HG02763 (cell line): ENCODE results near the gene CEP295NL.
"Not testable (repeated sequence)": the region's sequence is repeated elsewhere in the genome, so short reads cannot be mapped to it uniquely, and the experiment has no call there.

Source experiments
- ATAC-seq: cut with Tn5 transposase; IDR thresholded peaks from one replicate; pipeline ENCODE4 v1.9.1; 2021; ENCODE audit warnings: mild to moderate bottlenecking, moderate library complexity; ENCODE audit not compliant: unreplicated experiment

CEP295NL gene

GRCh38 chr17:78910497-78911284 lies 7.7 kb upstream of the CEP295NL start:
- ATAC-seq = no peak

DNA sequence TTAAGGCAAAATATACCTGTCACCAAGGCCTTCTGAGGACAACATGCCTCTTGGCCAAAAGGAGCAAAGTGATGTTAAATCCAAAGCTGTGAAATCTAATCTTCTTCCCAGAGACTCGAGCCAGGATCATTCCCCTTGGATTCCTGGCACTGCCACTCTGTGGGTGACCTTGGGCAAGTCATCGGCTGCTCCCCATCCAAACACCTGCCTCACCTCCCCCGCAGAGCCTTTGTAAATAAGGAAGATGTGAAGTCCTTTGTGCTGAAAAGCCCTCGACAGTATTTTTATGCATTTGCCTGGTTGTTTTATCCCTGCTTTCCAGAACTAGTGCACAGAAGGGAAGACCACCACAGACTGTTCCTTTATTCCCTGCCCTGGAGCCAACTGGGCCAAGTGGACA lies 5.4 kb upstream of the CEP295NL start:
- ATAC-seq = no peak

DNA sequence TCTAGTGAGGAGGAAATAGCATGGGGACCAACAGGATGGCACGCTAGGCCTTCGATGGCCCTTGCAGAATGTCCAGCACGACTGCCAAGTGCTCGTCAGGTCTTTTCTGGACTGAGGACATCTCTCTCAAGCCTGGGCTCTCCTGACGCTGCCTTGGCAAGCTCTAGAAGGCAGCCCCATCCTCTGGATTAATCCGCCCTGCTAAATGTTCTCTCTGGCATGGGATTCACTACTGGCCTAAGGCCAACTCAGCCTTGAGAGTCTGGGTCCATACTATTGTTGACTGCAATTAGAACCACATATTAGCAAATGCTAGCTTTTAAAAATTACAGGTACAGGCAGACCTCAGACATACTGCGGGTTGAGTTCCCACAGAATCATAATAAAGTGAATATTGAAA lies 2.5 kb upstream of the CEP295NL start:
- no peak for ATAC-seq

DNA sequence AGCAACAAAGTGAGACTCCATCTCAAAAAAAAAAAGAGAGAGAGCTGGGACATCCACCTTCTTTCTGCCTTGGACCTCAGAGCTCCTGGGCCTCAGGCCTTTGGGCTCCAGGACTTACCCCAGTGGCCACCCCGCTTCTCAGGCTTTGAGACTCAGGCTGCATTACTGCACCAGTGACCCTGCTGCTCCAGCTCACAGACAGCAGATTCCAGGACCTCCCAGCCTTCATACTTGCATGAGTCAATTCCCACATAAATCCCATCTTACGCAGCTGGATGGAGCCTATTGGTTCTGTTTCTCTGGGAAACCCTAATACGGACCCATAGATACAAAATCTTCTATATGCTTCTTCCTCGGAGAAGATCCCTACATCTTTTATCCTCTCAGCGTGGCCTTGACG lies 2.1 kb upstream of the CEP295NL start:
- no peak for ATAC-seq

DNA sequence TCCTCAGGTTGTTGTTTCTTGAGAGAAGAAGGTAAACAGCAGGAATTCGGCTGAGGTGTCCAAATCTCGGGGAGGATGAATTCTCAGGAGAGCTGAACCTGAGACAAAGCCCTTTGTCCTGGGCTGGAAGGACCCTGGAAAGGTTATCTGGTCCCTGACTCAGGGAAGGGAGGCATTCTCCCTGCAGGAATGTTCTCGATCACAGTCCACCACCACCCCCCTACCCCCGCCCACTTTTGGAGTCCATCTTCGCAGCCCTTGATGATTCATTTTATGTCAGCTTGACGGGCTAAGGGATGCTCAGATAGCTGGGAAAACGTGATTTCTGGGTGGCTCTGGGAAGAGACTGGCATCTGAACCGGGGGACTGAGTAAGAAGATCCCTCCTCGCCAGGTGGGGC lies 1.4 kb upstream of the CEP295NL start:
- no peak for ATAC-seq

GRCh38 chr17:78902231-78902630 lies 770 bp downstream of the CEP295NL start:
- not testable (repeated sequence) for ATAC-seq

- ATAC-seq = no peak
Measured at GRCh38 chr17:78901806-78902205, 1.2 kb downstream of the CEP295NL start.

- ATAC-seq = no peak
Measured at GRCh38 chr17:78900816-78901215, 2.2 kb downstream of the CEP295NL start.

DNA sequence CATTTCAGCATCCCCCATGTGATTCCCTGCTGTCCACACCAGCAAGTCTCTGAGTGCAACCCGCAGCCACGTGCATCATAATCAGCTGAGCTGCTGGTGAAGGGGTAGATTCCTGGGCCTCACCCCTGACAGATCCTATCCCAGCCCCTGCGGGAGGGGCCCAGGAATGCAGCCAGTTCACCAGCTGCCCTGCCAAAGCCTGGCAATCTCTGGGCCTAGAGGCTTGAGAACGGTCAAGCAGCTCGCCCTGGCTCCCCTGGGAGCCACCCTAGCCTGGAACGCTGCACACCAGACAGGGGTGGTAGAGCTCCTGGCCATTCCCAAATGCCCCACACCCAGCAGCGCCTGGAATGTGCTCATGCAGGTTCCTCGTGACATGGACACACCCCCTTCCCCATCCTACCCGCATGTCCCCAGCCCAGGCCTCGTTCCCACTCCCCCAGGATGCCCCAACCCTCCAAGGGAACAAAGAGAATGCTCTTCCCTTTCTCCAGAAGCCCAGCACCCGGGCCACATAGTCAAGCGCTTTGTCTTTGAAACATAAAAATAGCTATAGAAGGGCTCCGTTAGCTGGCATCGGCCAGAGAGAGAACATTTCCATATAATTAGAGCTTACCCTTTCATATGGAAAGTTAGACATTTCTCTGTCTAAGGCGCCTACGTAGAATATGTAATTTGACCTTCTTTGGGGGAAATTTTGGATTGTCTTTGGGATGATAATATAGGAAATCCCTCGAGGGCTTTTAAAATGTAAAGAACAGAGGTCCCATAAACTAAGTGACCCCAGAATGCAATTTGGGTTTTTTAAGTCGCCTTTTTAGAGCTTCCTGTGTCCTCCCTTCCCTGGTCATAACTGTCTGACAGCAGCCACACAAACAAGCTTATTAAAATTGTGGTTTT lies 3.4 kb downstream of the CEP295NL start:
- ATAC-seq = no peak

DNA sequence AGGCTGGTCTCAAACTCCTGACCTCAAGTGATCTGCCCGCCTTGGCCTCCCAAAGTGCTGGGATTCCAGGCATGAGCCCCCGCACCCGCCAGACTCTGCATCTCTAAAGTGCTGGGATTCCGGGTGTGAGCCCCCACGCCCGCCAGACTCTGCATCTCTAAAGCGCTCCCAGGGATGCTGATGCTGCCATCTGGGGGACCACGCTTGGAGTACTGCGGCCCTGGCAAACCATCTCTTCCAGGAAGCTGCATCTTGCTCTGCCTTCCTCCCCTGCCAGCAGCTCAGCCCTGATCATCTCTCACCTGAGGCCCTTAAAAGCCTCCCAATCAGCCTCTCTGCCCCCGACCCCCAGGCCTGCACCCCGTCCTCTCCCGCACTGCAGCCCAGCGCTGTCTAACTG lies 4.1 kb downstream of the CEP295NL start:
- no peak for ATAC-seq

- no peak for ATAC-seq
Measured at GRCh38 chr17:78898075-78898836, 4.7 kb downstream of the CEP295NL start.

DNA sequence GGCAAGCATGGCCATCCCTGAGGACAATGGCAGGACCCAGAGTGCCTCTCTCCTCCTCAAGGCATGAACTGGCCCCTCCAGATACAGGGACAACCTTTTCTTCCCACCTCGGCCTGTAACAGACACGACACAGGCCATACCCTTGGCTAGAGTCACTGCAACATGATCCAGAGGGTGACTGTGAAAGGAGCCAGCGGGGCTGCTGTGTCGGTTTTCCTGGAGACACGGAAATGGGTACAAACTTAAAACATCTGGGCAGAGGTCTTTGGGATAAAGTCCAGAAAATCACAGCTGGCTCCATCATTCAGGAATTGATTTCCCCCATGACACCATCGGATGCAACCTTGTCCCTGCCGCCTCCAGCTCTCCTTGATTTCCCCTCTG lies 5.3 kb downstream of the CEP295NL start:
- no peak for ATAC-seq

DNA sequence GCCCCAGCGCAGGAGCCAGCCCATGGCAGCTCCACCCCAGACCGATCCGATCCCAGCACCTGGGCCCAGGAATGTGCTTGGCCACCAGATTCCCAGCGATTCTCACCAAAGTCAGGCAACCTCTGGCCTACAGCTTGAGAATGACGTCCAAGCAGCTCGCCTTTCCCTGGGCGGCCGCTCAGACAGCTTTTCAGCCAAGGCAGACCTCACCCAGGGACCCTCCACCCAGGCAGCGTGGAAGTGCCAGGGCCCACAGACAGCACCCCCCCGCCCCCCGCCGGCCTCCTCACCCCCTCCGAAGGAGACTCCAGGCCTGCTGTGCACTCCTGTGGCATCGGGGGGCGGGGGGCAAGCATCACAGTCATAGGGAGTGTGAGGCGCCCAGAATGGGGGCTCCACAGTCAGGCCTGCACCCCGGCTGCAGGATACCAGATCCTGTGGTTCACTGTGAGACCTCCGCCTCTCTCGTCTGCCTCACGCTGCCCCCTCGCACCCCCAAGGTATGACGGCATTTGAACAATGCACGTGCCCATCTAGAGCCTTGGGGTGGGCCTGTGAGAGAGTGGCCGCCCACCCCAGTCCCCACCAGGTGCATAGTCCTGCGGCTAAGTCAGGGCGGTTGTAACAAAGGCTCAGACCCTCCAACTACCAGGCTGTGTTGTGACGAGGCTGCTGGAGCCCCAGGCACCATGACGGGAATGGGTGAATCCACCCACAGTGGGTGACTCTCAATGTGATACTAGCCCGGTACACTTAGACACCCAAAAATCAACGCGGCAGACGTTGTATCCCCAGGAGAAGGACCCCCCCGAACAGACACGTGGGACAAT lies 6.0 kb downstream of the CEP295NL start:
- ATAC-seq = no peak

GRCh38 chr17:78896091-78896833 lies 6.7 kb downstream of the CEP295NL start:
- ATAC-seq = no peak

GRCh38 chr17:78895322-78895721 lies 7.7 kb downstream of the CEP295NL start:
- ATAC-seq = no peak

- ATAC-seq = no peak
Measured at GRCh38 chr17:78893684-78894083, 9.3 kb downstream of the CEP295NL start.

DNA sequence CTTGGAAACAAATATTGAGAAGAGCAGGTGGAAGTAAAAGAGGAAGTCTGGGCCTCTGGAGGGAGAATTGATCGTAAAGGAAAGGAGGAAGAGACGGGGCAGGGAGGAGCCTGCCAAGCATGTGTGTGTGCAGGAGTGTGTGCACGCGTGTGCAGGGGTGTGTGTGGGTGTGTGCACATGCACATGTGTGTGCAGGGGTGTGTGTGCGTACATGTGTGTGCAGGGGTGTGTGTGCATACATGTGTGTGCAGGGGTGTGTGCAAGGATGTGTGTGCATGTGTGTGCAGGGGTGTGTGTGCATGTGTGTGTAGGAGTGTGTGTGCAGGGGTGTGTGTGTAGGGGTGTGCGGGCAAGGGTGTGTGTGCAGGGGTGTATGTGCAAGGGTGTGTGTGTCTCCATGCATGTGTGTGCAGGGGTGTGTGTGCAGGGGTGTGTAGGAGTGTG lies 10.0 kb downstream of the CEP295NL start:
- ATAC-seq = no peak

GRCh38 chr17:78892520-78892919 lies 10.5 kb downstream of the CEP295NL start:
- ATAC-seq = no peak

- no peak for ATAC-seq
Measured at GRCh38 chr17:78892062-78892456, 10.9 kb downstream of the CEP295NL start.
